ENCODE data around the gene PEX11B.

- no peak for TF ChIP-seq CTCF (IDR thresholded peaks at IDR 0.05)
- no peak for TF ChIP-seq POLR2A (IDR thresholded peaks at IDR 0.05)
- TF ChIP-seq EP300 (IDR thresholded peaks at IDR 0.05; ENCODE audit: low read depth): no peak
Measured at GRCh38 chr1:145891143-145891542, 27.4 kb downstream of the PEX11B start.

Measured in transverse colon (tissue), 3 donors.